Endothelial cell (in vitro differentiated cells): ENCODE measurements around the gene C6orf15. TPM values are rescaled to one million over a fixed set of nuclear protein-coding genes. Genes with fewer than 3 reads are reported as not detected.
A peak's percentile ranks its signal among the peaks of the same experiment; 100 is the strongest.

ENCODE experiments used
- DNase-seq: peaks from one replicate; pipeline ENCODE4 v3.0.0; 2021; ENCODE audit warnings: low spot score
- H3K27ac Mint-ChIP-seq: one replicate; pipeline ENCODE4 v1.8.0; 2021; ENCODE audit warnings: mixed read lengths, inconsistent platforms; ENCODE audit not compliant: unreplicated experiment
- H3K27me3 Mint-ChIP-seq: one replicate; pipeline ENCODE4 v1.8.0; 2021; ENCODE audit warnings: mild to moderate bottlenecking, moderate library complexity, mixed read lengths, inconsistent platforms; ENCODE audit not compliant: unreplicated experiment
- H3K36me3 Mint-ChIP-seq: one replicate; pipeline ENCODE4 v1.8.0; 2021; ENCODE audit warnings: mild to moderate bottlenecking, low read depth, mixed read lengths, inconsistent platforms; ENCODE audit not compliant: unreplicated experiment
- H3K4me1 Mint-ChIP-seq: one replicate; pipeline ENCODE4 v1.8.0; 2021; ENCODE audit warnings: mild to moderate bottlenecking, mixed read lengths, inconsistent platforms; ENCODE audit not compliant: unreplicated experiment
- H3K4me3 Mint-ChIP-seq: one replicate; pipeline ENCODE4 v1.8.0; 2021; ENCODE audit warnings: mild to moderate bottlenecking, mixed read lengths, inconsistent platforms; ENCODE audit not compliant: unreplicated experiment
- H3K9me3 Mint-ChIP-seq: one replicate; pipeline ENCODE4 v1.8.0; 2021; ENCODE audit warnings: mixed read lengths, inconsistent platforms; ENCODE audit not compliant: unreplicated experiment
- CTCF ChIP-seq: fragments of 200-600 bp; sonication (generic); IDR thresholded peaks from one replicate; pipeline ENCODE4 v1.5.0; 2021; ENCODE audit warnings: antibody characterized with exemption; ENCODE audit not compliant: unreplicated experiment
- total RNA-seq: library from RNA; stranded (reverse); fragmentation: NEBNext Ultra II Directional; extraction: Animal tissue kit (Norgen Biotek cat#: 25700); gene quantifications from one replicate; pipeline ENCODE4 v1.2.1, GENCODE V29; 2021; ENCODE audit not compliant: unreplicated experiment

Gene C6orf15
- total RNA-seq, 1 donor from 2014 or later: not detected

- Mint-ChIP-seq H3K27ac (no peak overlapping the region), H3K36me3 (no peaks in the 10 kb centered on the region), H3K27me3 (peaks cover 8% of the 10 kb centered on the region), H3K4me1 (no peaks in the 10 kb centered on the region), H3K9me3 (no peaks in the 10 kb centered on the region), H3K4me3 (no peak overlapping the region)
- no peak for DNase-seq
- no peak for TF ChIP-seq CTCF
Measured at GRCh38 chr6:31131595-31131994, 19.2 kb upstream of the C6orf15 start.

- no peaks in the 10 kb centered on the region for H3K36me3 Mint-ChIP-seq
- H3K9me3 Mint-ChIP-seq: no peaks in the 10 kb centered on the region
- H3K4me3 Mint-ChIP-seq: no peak overlapping the region
- DNase-seq: no peak
- no peak overlapping the region for H3K27ac Mint-ChIP-seq
- peaks cover 3% of the 10 kb centered on the region for H3K4me1 Mint-ChIP-seq
- TF ChIP-seq CTCF: no peak
- peaks cover 8% of the 10 kb centered on the region for H3K27me3 Mint-ChIP-seq
Measured at GRCh38 chr6:31130751-31131150, 18.4 kb upstream of the C6orf15 start.

- Mint-ChIP-seq H3K27me3 (peaks cover 8% of the 10 kb centered on the region), H3K4me1 (peaks cover 10% of the 10 kb centered on the region), H3K4me3 (no peak overlapping the region), H3K9me3 (no peaks in the 10 kb centered on the region), H3K27ac (no peak overlapping the region), H3K36me3 (no peaks in the 10 kb centered on the region)
- DNase-seq: no peak
- TF ChIP-seq CTCF: no peak
Measured at GRCh38 chr6:31129130-31129529, 16.8 kb upstream of the C6orf15 start.

GRCh38 chr6:31128093-31128676, 15.8 kb upstream of the C6orf15 start:
- H3K36me3 Mint-ChIP-seq: no peaks in the 10 kb centered on the region
- no peaks in the 10 kb centered on the region for H3K9me3 Mint-ChIP-seq
- peak; percentile 67 for DNase-seq
- no peak overlapping the region for H3K4me3 Mint-ChIP-seq
- peak overlapping the region; percentile 8 for H3K27ac Mint-ChIP-seq
- peak; percentile 44 for TF ChIP-seq CTCF
- H3K27me3 Mint-ChIP-seq: peaks cover 6% of the 10 kb centered on the region
- peaks cover 10% of the 10 kb centered on the region for H3K4me1 Mint-ChIP-seq

DNA sequence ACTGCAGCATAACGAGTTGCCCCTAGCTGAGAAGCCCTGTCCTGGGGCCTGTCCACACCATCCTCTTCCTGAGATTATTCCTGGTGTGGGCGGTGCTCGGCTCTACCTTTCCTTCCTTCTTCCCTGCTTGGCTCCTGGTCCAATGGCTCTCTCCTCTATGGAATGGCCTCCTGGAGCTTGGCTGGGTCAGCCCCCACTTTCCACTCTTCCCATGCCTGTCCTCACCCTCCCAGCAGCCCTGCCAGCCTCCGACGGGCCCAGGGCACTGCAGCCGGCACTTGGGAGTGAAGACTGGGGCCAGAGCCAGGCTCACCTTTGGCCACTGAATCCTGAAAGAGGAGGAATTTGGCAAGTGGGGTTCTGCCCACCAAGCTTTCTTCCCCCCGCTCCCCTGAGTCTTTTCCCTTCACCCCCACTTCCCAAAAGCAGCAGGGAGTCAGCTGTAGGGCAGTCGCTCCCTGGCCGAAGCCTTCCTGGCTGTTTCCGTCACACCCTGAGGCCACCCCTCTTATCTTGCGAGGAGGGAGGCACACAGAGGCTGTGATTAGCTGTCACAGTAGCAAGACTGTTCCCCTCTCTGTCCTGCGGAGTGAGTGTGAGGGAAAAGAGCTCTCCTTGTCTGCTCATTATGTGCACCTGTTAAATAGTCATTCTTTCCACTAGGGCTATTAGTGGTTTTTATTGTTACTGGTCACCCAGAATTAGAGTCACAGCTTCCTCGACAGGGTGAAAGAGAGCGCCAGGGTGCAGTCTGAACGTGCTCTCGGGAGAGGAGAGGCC, 14.2 kb upstream of the C6orf15 start:
- Mint-ChIP-seq H3K4me1 (peaks cover 10% of the 10 kb centered on the region), H3K27me3 (peaks cover 6% of the 10 kb centered on the region), H3K36me3 (no peaks in the 10 kb centered on the region), H3K27ac (no peak overlapping the region), H3K9me3 (no peaks in the 10 kb centered on the region), H3K4me3 (no peak overlapping the region)
- no peak for TF ChIP-seq CTCF
- DNase-seq: no peak
